Hepatocyte (in vitro differentiated cells): ENCODE results near the gene SLC6A2.
"Not testable (repeated sequence)": the region's sequence is repeated elsewhere in the genome, so short reads cannot be mapped to it uniquely, and the experiment has no call there.

Experiments
- EZH2 ChIP-seq: fragments of 200-600 bp; sonication (generic); IDR thresholded peaks from 2 replicates; pipeline ENCODE4 v1.6.1; 2016; ENCODE audit warnings: antibody characterized with exemption, mild to moderate bottlenecking, borderline replicate concordance
- TF ChIP-seq, protein P1 (sequence below): fragments of 200-600 bp; sonication (generic); IDR thresholded peaks from 2 replicates; pipeline ENCODE4 v1.5.1; 2016; ENCODE audit warnings: antibody characterized with exemption, mild to moderate bottlenecking; ENCODE audit not compliant: poor library complexity

DNA sequence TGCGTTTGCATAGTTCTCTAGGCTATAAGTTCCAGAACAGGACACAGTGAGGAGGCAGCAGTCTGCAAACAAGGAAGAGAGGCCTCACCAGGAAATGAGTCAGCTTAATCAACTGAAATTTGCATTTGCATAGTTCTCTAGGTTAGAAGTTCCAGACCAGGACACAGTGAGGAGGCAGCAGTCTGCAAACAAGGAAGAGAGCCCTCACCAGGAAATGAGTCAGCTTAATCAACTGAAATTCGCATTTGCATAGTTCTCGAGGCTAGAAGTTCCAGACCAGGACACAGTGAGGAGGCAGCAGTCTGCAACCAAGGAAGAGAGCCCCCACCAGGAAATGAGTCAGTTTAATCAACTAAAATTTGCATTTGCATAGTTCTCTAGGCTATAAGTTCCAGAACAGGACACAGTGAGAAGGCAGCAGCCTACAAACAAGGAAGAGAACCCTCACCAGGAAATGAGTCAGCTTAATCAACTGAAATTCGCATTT lies 97.4 kb downstream of the SLC6A2 start:
- TF ChIP-seq, protein P1, sequence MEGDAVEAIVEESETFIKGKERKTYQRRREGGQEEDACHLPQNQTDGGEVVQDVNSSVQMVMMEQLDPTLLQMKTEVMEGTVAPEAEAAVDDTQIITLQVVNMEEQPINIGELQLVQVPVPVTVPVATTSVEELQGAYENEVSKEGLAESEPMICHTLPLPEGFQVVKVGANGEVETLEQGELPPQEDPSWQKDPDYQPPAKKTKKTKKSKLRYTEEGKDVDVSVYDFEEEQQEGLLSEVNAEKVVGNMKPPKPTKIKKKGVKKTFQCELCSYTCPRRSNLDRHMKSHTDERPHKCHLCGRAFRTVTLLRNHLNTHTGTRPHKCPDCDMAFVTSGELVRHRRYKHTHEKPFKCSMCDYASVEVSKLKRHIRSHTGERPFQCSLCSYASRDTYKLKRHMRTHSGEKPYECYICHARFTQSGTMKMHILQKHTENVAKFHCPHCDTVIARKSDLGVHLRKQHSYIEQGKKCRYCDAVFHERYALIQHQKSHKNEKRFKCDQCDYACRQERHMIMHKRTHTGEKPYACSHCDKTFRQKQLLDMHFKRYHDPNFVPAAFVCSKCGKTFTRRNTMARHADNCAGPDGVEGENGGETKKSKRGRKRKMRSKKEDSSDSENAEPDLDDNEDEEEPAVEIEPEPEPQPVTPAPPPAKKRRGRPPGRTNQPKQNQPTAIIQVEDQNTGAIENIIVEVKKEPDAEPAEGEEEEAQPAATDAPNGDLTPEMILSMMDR, result not testable (repeated sequence)
- not testable (repeated sequence) for TF ChIP-seq EZH2
